GM18505 (cell line): ENCODE data around the gene THRA.

Experiments used
- ATAC-seq: cut with Tn5 transposase; IDR thresholded peaks from one replicate; pipeline ENCODE4 v1.9.1; 2021; ENCODE audit not compliant: unreplicated experiment
- POLR2A ChIP-seq: IDR thresholded peaks from 4 replicates; pipeline ENCODE4 v1.6.1; 2011; ENCODE audit warnings: borderline replicate concordance; ENCODE audit not compliant: insufficient read depth, insufficient read length; ENCODE audit errors: extremely low read depth

The THRA gene

GRCh38 chr17:40089077-40089895 lies 26.5 kb downstream of the THRA start:
- no peak for ATAC-seq
- no peak for TF ChIP-seq POLR2A

DNA sequence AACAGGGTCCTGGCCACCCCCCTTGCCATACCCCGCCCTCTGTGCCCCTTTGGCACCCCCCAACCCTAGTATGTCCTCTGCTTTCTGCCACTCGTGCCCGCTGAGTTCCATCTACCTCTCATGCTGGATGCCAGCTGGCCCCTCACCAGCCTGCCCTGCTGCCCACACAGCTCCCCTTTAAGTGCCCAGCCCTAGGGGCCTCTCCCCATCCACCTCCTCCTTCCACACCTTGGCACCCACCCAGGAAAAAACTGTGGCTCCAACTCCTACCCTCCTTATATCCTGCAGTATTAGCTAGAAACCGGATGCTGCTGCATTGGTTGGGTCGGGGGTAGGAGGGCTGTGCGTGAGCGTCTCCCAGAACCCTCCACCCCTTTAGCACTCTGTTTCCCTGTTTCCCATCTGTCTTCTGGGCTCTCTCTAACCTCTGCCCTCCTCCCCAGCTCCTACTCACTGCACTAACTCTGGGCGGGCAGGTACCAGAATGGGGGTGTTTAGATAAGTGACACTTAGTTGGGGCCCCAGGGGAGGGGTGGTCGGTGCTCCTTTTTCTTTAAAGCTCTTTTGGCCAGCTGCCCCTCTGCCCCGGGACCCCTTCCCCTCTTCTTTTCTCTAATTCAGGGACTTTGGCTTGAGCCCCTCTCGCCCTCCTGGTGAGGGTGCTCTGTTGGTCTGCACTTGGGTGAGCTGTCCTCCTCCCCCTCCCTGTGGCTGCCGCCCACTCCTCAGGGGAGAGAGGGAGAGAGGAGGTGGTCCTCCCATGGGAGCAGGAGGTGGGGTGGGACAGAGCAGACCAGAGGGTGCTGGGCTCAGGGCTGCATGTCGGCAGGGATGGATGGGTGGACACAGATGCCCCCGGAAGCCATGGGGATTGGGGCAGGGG lies 27.7 kb downstream of the THRA start:
- TF ChIP-seq POLR2A = no peak
- no peak for ATAC-seq

GRCh38 chr17:40091691-40092397 lies 29.1 kb downstream of the THRA start:
- TF ChIP-seq POLR2A = no peak
- no peak for ATAC-seq

GRCh38 chr17:40092581-40092980 lies 29.8 kb downstream of the THRA start:
- ATAC-seq = no peak
- no peak for TF ChIP-seq POLR2A

DNA sequence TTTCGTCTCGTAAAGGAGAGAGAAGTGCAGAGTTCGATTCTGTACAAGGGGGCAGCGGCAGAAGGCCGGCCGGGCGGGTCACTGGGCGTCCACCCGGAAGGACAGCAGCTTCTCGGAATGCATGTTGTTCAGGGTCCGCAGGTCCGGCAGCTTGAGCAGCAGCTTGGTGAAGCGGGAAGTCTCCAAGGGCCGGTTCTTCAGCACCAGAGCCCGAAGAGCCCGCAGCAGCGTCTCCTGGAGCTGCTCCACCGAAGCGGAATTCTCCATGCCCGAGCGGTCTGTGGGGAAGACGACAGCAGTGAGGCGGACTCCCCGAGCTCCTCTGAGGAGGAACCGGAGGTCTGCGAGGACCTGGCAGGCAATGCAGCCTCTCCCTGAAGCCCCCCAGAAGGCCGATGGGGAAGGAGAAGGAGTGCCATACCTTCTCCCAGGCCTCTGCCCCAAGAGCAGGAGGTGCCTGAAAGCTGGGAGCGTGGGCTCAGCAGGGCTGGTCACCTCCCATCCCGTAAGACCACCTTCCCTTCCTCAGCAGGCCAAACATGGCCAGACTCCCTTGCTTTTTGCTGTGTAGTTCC lies 30.3 kb downstream of the THRA start:
- ATAC-seq = no peak
- no peak for TF ChIP-seq POLR2A

- ATAC-seq = no peak
Measured at GRCh38 chr17:40093580-40094201, 30.9 kb downstream of the THRA start.

DNA sequence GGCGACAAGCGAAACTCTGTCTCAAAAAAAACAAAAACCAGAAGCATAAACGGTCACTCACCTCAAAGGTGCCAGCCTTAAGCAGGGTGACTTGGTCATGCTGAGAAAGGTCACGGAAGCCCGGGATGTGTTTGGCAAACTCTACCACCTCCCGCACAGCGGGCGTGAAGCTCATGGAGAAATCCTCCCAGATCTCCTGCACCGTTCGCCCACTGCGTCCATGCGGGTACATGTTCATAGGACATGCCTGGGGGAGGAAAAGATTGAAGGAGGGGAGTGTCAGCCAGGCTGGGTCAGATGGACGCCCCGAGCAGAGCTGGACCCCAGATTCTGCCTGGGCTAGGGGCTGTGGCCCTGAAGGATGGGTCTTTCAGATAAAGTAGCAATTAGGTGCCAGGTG lies 32.1 kb downstream of the THRA start:
- TF ChIP-seq POLR2A = no peak
- no peak for ATAC-seq

More at GRCh38 chr17:40093580-40094201, 30.9 kb downstream of the THRA start:
- TF ChIP-seq POLR2A = no peak

- no peak for TF ChIP-seq POLR2A
- ATAC-seq = no peak
Measured at GRCh38 chr17:40095351-40095943, 32.7 kb downstream of the THRA start.

DNA sequence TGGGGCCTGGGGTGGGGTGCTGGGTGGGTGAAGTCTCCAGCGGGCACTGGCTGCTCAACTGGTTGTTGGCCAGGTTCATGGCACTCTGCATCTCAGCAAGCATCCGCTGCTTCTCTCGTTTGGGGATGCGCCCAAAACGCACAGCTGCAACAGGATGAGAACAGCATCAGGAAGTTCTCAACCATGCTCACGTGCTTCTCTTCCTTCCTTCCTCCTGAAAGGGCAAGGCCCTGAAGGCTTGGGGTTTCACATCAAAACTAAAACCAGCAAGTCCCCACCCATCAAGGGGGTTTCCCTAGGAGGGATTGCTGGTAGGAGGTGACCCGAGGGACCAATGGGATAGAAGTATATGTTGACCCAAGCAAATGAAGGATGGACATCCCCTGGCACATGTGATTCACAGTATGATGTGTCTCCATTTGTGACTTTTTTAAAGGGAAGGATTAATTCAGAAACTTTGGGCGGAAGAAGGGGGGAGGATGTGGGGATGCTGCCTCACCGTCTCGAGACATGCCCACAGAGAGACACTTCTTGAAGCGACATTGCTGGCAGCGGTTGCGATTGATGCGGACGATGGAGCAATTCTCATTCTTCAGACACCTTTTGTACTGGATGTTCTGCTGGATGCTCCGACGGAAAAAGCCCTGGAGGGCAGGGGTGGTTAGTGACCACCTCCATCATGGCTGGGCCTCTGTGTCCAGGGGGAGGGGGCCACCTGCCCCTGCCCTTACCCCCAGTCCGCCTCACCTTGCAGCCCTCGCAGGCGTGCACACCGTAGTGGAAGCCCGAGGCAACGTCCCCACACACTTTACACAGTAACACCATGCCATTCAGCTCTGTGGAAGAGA lies 33.4 kb downstream of the THRA start:
- no peak for ATAC-seq

DNA sequence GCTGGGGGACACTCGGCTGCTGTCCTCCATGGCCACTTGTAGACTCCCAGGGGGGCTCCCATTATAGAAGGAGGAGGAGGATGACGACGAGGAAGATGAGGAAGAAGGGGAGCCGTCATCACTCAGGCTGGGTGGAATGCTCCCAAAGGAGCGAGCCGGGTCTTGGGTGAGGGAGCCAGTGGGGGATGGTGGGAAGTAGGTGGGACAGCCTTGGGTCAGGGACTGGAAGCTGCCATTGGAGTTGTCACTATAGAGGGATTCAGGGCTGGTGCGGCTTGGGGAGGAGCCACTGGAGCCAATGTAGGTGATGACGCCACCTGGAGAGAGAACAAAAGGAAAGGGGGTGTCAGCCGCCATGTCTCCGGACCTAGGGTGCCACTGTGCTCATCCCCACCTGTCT lies 34.3 kb downstream of the THRA start:
- ATAC-seq = no peak

More for the DNA sequence above, 33.4 kb downstream of the THRA start:
- peak; percentile 47 for TF ChIP-seq POLR2A

More for the DNA sequence above, 34.3 kb downstream of the THRA start:
- no peak for TF ChIP-seq POLR2A
